ENCODE data around the gene C1QTNF7. TPM values are rescaled to one million over a fixed set of nuclear protein-coding genes. Genes with fewer than 3 reads are reported as not detected.

The C1QTNF7 gene
- total and polyA plus RNA-seq, 2 of the 13 experiments (the other 11 are each of a cell fraction or from before 2014, with no cell fraction given) = not detected

DNA sequence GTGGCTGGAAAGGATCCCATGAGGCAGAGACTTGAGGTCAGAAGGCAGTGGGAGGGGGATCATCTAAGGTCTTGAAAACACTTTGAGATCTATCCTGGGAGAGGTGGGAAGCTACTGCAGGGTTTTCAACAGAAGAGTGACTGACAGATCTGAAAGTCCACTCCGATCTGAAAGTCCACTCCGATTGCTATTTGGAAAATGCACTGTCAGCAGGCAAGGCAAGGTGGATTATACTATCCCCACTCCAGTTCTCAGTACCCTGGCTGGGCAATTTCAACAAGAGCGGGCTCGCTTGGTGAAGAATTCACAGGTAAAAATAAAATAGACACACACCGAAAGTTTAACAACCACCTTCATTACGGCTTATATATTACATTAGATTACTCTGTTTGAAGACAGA lies 42.3 kb upstream of the C1QTNF7 start:
- Histone ChIP-seq H2AFZ (ENCODE audit: low read length) (no peak overlapping the region), H3K9me3 (ENCODE audit: low read length) (no peaks in the 10 kb centered on the region), H3K27ac (ENCODE audit: extremely low read length, insufficient read depth, low read length) (no peak overlapping the region), H4K20me1 (ENCODE audit: insufficient read depth, low read length) (no peaks in the 10 kb centered on the region), H3K36me3 (replicated peaks in 1 of 2; ENCODE audit: control insufficient read depth in 1 of 2, insufficient read depth in 2 of 2, low read length in 2 of 2) (no peaks in the 10 kb centered on the region), H3K4me2 (ENCODE audit: low read depth, low read length) (no peak overlapping the region), H3K4me3 (replicated peaks in 1 of 3; ENCODE audit: insufficient read depth in 1 of 3, low read depth in 2 of 3, low read length in 3 of 3) (no peak overlapping the region), H3K79me2 (ENCODE audit: insufficient read depth, low read length) (no peaks in the 10 kb centered on the region), H3K4me1 (ENCODE audit: insufficient read depth, low read length) (no peaks in the 10 kb centered on the region), H3K27me3 (ENCODE audit: control insufficient read depth in 1 of 2, insufficient read depth in 2 of 2, low read length in 2 of 2) (no peaks in the 10 kb centered on the region), H3K9ac (ENCODE audit: insufficient read depth, low read depth, low read length) (no peak overlapping the region)
- DNase-seq (ENCODE audit: low spot score) (no peak), ATAC-seq (no peak), FAIRE-seq (no peak)
- in situ Hi-C loops (cut with HindIII; ENCODE audit: extremely low pct_ligation_motif_present, low pct_unique_long_range_greater_than_20kb) (no loop called here), intact Hi-C loops (cut with micrococcal nuclease; ENCODE audit: unreplicated experiment) (no loop called here)
- ChIA-PET POLR2A (no interaction called here), CTCF (ENCODE audit: low intra/inter-chr PET ratio, low total read pairs) (no interaction called here)
- BruUV-seq (replicated peaks) = no TSS peak
- TF ChIP-seq MAFF (IDR thresholded peaks at IDR 0.05; ENCODE audit: low read depth, low read length) (peak; percentile 66), SMAD1 (CRISPR knock-in tag; IDR thresholded peaks at IDR 0.05; ENCODE audit: borderline replicate concordance, low read depth) (no peak), GZF1 (CRISPR knock-in tag; IDR thresholded peaks at IDR 0.05) (no peak), MAFK (conservative IDR thresholded peaks at IDR 0.05 in 1 of 2, IDR thresholded peaks at IDR 0.05 in 1 of 2; ENCODE audit: low read length in 2 of 2) (peak; percentile 73 to 83)
- WGBS (ENCODE audit: low lambda C conversion rate) = 8% methylated on average over 6 of the region's 6 CpGs

DNA sequence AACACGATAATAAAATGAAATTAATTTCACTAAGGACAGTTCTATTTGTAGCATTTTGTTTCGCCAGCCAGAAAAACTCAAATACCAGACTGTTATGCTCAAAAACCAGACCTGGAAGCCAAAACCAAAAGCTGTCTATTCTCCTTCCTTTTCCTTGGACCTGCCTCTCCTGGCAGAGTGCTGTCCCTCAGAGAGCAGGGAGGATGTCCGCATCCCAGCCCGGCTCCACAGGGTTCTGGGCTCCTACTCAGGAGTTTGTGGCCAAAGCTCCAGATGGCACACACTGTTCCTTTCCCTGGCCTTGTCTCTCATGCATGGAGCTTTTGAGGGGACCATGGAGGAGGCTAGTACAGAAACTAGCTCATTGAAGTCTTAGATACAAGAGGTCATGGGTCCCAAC lies 41.9 kb upstream of the C1QTNF7 start:
- no TSS peak for BruUV-seq (replicated peaks)
- TF ChIP-seq ESRRA (CRISPR knock-in tag; IDR thresholded peaks at IDR 0.05; ENCODE audit: low read depth) (no peak), TSC22D2 (CRISPR knock-in tag; IDR thresholded peaks at IDR 0.05; ENCODE audit: borderline replicate concordance) (no peak), TOPORS (CRISPR knock-in tag; IDR thresholded peaks at IDR 0.05) (no peak), CEBPG (CRISPR knock-in tag; IDR thresholded peaks at IDR 0.05) (no peak), ZBTB42 (CRISPR knock-in tag; IDR thresholded peaks at IDR 0.05) (no peak), KLF15 (CRISPR knock-in tag; IDR thresholded peaks at IDR 0.05; ENCODE audit: borderline replicate concordance) (no peak), MAFK (conservative IDR thresholded peaks at IDR 0.05 in 1 of 2, IDR thresholded peaks at IDR 0.05 in 1 of 2; ENCODE audit: low read length in 2 of 2) (no peak)
- TF ChIP-seq, protein P1, sequence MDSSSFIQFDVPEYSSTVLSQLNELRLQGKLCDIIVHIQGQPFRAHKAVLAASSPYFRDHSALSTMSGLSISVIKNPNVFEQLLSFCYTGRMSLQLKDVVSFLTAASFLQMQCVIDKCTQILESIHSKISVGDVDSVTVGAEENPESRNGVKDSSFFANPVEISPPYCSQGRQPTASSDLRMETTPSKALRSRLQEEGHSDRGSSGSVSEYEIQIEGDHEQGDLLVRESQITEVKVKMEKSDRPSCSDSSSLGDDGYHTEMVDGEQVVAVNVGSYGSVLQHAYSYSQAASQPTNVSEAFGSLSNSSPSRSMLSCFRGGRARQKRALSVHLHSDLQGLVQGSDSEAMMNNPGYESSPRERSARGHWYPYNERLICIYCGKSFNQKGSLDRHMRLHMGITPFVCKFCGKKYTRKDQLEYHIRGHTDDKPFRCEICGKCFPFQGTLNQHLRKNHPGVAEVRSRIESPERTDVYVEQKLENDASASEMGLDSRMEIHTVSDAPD (CRISPR knock-in tag; IDR thresholded peaks at IDR 0.05) = no peak
- TF ChIP-seq, protein P2, sequence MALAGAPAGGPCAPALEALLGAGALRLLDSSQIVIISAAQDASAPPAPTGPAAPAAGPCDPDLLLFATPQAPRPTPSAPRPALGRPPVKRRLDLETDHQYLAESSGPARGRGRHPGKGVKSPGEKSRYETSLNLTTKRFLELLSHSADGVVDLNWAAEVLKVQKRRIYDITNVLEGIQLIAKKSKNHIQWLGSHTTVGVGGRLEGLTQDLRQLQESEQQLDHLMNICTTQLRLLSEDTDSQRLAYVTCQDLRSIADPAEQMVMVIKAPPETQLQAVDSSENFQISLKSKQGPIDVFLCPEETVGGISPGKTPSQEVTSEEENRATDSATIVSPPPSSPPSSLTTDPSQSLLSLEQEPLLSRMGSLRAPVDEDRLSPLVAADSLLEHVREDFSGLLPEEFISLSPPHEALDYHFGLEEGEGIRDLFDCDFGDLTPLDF (CRISPR knock-in tag; IDR thresholded peaks at IDR 0.05) = no peak
- TF ChIP-seq, protein P3, sequence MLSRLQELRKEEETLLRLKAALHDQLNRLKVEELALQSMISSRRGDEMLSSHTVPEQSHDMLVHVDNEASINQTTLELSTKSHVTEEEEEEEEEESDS (CRISPR knock-in tag; IDR thresholded peaks at IDR 0.05; ENCODE audit: borderline replicate concordance) = no peak
- TF ChIP-seq, protein P4, sequence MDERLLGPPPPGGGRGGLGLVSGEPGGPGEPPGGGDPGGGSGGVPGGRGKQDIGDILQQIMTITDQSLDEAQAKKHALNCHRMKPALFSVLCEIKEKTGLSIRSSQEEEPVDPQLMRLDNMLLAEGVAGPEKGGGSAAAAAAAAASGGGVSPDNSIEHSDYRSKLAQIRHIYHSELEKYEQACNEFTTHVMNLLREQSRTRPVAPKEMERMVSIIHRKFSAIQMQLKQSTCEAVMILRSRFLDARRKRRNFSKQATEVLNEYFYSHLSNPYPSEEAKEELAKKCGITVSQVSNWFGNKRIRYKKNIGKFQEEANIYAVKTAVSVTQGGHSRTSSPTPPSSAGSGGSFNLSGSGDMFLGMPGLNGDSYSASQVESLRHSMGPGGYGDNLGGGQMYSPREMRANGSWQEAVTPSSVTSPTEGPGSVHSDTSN (CRISPR knock-in tag; IDR thresholded peaks at IDR 0.05) = no peak

More for the DNA sequence above, 41.9 kb upstream of the C1QTNF7 start:
- ATAC-seq = no peak
- intact Hi-C loops (cut with micrococcal nuclease; ENCODE audit: unreplicated experiment) = no loop called here
- H3K4me2 ChIP-seq (ENCODE audit: low read depth, low read length) = no peak overlapping the region
- CTCF ChIA-PET (ENCODE audit: low intra/inter-chr PET ratio, low total read pairs) = no interaction called here
- H3K36me3 ChIP-seq (replicated peaks in 1 of 2; ENCODE audit: control insufficient read depth in 1 of 2, insufficient read depth in 2 of 2, low read length in 2 of 2) = no peaks in the 10 kb centered on the region
- no peak overlapping the region for H2AFZ ChIP-seq (ENCODE audit: low read length)
- no peaks in the 10 kb centered on the region for H3K9me3 ChIP-seq (ENCODE audit: low read length)
- no peak overlapping the region for H3K4me3 ChIP-seq (replicated peaks in 1 of 3; ENCODE audit: insufficient read depth in 1 of 3, low read depth in 2 of 3, low read length in 3 of 3)
- H3K79me2 ChIP-seq (ENCODE audit: insufficient read depth, low read length) = no peaks in the 10 kb centered on the region
- H3K4me1 ChIP-seq (ENCODE audit: insufficient read depth, low read length) = no peaks in the 10 kb centered on the region
- POLR2A ChIA-PET = no interaction called here
- in situ Hi-C loops (cut with HindIII; ENCODE audit: extremely low pct_ligation_motif_present, low pct_unique_long_range_greater_than_20kb) = no loop called here
- no peaks in the 10 kb centered on the region for H4K20me1 ChIP-seq (ENCODE audit: insufficient read depth, low read length)
- H3K27ac ChIP-seq (ENCODE audit: extremely low read length, insufficient read depth, low read length) = no peak overlapping the region
- H3K9ac ChIP-seq (ENCODE audit: insufficient read depth, low read depth, low read length) = no peak overlapping the region
- H3K27me3 ChIP-seq (ENCODE audit: control insufficient read depth in 1 of 2, insufficient read depth in 2 of 2, low read length in 2 of 2) = no peaks in the 10 kb centered on the region
- DNase-seq (ENCODE audit: low spot score) = no peak
- WGBS (ENCODE audit: low lambda C conversion rate) = 14% methylated on average over 4 of the region's 4 CpGs
- FAIRE-seq = no peak
